WTC11 (cell line): Measurements from ENCODE around the gene CCDC87. TPM values are rescaled to one million over a fixed set of nuclear protein-coding genes. Genes with fewer than 3 reads are reported as not detected.
A peak's percentile ranks its signal among the peaks of the same experiment; 100 is the strongest.

Experiments used
- ATAC-seq: fragments of 200-7000 bp; cut with Tn5 transposase; 2 replicates; pipeline ENCODE4 v1.10.0; 2021; ENCODE audit warnings: mild to moderate bottlenecking, moderate library complexity
- CTCF ChIA-PET: fragments of 300-600 bp; sonication (Branson Sonifier 250); formaldehyde crosslinking; loops from one replicate; lab custom pipeline; 2021; ENCODE audit warnings: antibody characterized with exemption; lab: Charles Lee
- POLR2A ChIA-PET: fragments of 350-600 bp; sonication (Branson Sonifier 250); formaldehyde crosslinking; loops from one replicate; lab custom pipeline; 2021; ENCODE audit warnings: antibody characterized with exemption; lab: Charles Lee
- DNase-seq: peaks from one replicate; pipeline ENCODE4 v3.0.0; 2021; ENCODE audit warnings: low spot score
- H3K27ac Mint-ChIP-seq: 2 replicates; pipeline ENCODE4 v1.8.0; 2021; ENCODE audit warnings: mixed read lengths
- H3K27me3 Mint-ChIP-seq: 2 replicates; pipeline ENCODE4 v1.8.0; 2021; ENCODE audit warnings: low read depth, mild to moderate bottlenecking, moderate library complexity, mixed read lengths
- H3K36me3 Mint-ChIP-seq: 2 replicates; pipeline ENCODE4 v1.8.0; 2021; ENCODE audit warnings: mixed read lengths
- H3K4me1 Mint-ChIP-seq: 2 replicates; pipeline ENCODE4 v1.8.0; 2022; ENCODE audit warnings: mixed read lengths
- H3K4me3 Mint-ChIP-seq: 2 replicates; pipeline ENCODE4 v1.8.0; 2021; ENCODE audit warnings: mild to moderate bottlenecking, moderate library complexity, mixed read lengths
- H3K9me3 Mint-ChIP-seq: 2 replicates; pipeline ENCODE4 v1.8.0; 2021; ENCODE audit warnings: mixed read lengths
- CREM ChIP-seq: sonication (generic); formaldehyde crosslinking; IDR thresholded peaks from 2 replicates; pipeline ENCODE4 v1.8.1; 2022; ENCODE audit warnings: mild to moderate bottlenecking, missing genetic modification reagents, moderate library complexity
- CTCF ChIP-seq: fragments of 200-600 bp; IDR thresholded peaks from 2 replicates; pipeline ENCODE4 v1.8.0; 2022; ENCODE audit warnings: antibody characterized with exemption
- E2F1 ChIP-seq: sonication (generic); formaldehyde crosslinking; IDR thresholded peaks from 2 replicates; pipeline ENCODE4 v1.8.0; 2022; ENCODE audit warnings: mild to moderate bottlenecking, missing genetic modification reagents
- FOXP1 ChIP-seq: sonication (generic); formaldehyde crosslinking; IDR thresholded peaks from 2 replicates; pipeline ENCODE4 v1.8.0; 2022; ENCODE audit warnings: missing genetic modification reagents, mild to moderate bottlenecking, moderate library complexity, borderline replicate concordance
- HMGXB4 ChIP-seq: sonication (generic); formaldehyde crosslinking; IDR thresholded peaks from 2 replicates; pipeline ENCODE4 v1.8.1; 2023; ENCODE audit warnings: mild to moderate bottlenecking, moderate library complexity, missing genetic modification reagents
- KAT7 ChIP-seq: sonication (generic); formaldehyde crosslinking; IDR thresholded peaks from 2 replicates; pipeline ENCODE4 v1.8.1; 2023; ENCODE audit warnings: missing genetic modification reagents, mild to moderate bottlenecking, borderline replicate concordance
- PREB ChIP-seq: sonication (generic); formaldehyde crosslinking; IDR thresholded peaks from 2 replicates; pipeline ENCODE4 v1.8.1; 2022; ENCODE audit warnings: mild to moderate bottlenecking, missing genetic modification reagents, moderate library complexity, borderline replicate concordance
- ZBTB21 ChIP-seq: sonication (generic); formaldehyde crosslinking; IDR thresholded peaks from 2 replicates; pipeline ENCODE4 v1.8.1; 2023; ENCODE audit warnings: mild to moderate bottlenecking, missing genetic modification reagents, borderline replicate concordance
- ZNF121 ChIP-seq: sonication (generic); formaldehyde crosslinking; IDR thresholded peaks from 2 replicates; pipeline ENCODE4 v1.8.0; 2023; ENCODE audit warnings: missing genetic modification reagents
- ZNF263 ChIP-seq: sonication (generic); formaldehyde crosslinking; IDR thresholded peaks from 2 replicates; pipeline ENCODE4 v1.8.1; 2022; ENCODE audit warnings: low read depth, mild to moderate bottlenecking, moderate library complexity, missing genetic modification reagents
- ZNF396 ChIP-seq: fragments of 250-450 bp; sonication (Bioruptor Pico); IDR thresholded peaks from 2 replicates; pipeline ENCODE4 v1.8.0; 2021; ENCODE audit warnings: mild to moderate bottlenecking, moderate library complexity, borderline replicate concordance
- ZNF416 ChIP-seq: fragments of 250-450 bp; sonication (Bioruptor Pico); IDR thresholded peaks from 2 replicates; pipeline ENCODE4 v1.9.0; 2021; ENCODE audit warnings: mild to moderate bottlenecking, inconsistent platforms
- ZNF423 ChIP-seq: fragments of 250-450 bp; sonication (Bioruptor Pico); IDR thresholded peaks from 2 replicates; pipeline ENCODE4 v2.1.2; 2022; ENCODE audit warnings: mild to moderate bottlenecking, moderate library complexity
- total RNA-seq: library from RNA; stranded (reverse); gene quantifications from 3 replicates; pipeline ENCODE4 v1.2.3, GENCODE V29; 2021
- TF ChIP-seq, protein P1 (sequence below): fragments of 250-450 bp; sonication (Bioruptor Pico); IDR thresholded peaks from 2 replicates; pipeline ENCODE4 v1.8.0; 2021; ENCODE audit warnings: mild to moderate bottlenecking
- TF ChIP-seq, protein P2 (sequence below): sonication (generic); formaldehyde crosslinking; IDR thresholded peaks from 2 replicates; pipeline ENCODE4 v1.8.0; 2022; ENCODE audit warnings: mild to moderate bottlenecking, missing genetic modification reagents
- TF ChIP-seq, protein P3 (sequence below): sonication (generic); formaldehyde crosslinking; IDR thresholded peaks from 2 replicates; pipeline ENCODE4 v1.8.0; 2023; ENCODE audit warnings: missing genetic modification reagents, mild to moderate bottlenecking, borderline replicate concordance

The CCDC87 gene
- total RNA-seq, 1 experiment from 2014 or later = 0.85 TPM

DNA sequence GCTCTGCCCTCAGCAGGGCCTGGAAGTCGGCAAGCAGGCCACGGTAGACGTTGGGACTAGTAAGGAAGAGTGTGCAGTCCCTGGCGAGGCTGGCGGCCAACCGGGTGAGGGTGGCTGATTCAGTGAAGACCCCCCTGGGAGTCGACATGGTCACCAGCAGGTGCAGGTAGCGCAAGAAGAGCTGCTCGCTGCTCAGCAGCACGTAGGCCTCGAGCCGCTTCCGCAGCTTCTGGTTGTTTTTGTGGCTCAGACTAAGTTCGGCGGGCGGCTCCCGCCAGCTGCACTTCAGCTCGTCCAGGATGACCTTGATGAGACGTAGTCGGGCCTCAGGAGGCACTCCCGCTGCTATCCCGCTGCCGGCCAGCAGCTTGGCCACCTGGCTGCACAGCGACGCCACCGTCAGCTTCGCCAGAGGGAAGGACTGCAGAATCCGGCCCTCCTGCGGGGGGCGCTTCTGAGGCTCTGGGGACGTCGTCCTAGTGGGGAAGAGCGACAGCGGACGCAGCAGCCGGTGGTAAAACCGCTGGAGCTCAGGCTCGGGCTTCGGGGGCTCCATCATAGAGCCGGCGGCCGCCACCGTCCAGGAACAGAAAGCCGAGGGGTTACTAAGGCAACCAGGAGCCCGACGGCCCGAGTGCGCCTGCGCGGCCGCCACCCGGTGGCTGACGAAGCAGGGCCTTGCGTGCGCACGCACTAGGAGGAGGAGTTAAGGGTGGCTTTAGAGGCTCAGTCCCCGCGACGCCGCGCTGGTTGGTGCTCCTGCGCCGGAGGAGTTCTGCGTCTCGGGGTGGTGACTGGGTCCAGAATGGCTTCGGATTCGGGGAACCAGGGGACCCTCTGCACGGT lies at the start of gene CCDC87, which contains the start of gene CCS (continued):
- TF ChIP-seq, protein P1, sequence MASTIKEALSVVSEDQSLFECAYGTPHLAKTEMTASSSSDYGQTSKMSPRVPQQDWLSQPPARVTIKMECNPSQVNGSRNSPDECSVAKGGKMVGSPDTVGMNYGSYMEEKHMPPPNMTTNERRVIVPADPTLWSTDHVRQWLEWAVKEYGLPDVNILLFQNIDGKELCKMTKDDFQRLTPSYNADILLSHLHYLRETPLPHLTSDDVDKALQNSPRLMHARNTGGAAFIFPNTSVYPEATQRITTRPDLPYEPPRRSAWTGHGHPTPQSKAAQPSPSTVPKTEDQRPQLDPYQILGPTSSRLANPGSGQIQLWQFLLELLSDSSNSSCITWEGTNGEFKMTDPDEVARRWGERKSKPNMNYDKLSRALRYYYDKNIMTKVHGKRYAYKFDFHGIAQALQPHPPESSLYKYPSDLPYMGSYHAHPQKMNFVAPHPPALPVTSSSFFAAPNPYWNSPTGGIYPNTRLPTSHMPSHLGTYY (CRISPR knock-in tag) = no peak
- peak; percentile 65; the same call in 1 of the 2 replicates for TF ChIP-seq PREB (CRISPR knock-in tag)
- TF ChIP-seq ZNF423 (CRISPR knock-in tag) = no peak
- TF ChIP-seq, protein P2, sequence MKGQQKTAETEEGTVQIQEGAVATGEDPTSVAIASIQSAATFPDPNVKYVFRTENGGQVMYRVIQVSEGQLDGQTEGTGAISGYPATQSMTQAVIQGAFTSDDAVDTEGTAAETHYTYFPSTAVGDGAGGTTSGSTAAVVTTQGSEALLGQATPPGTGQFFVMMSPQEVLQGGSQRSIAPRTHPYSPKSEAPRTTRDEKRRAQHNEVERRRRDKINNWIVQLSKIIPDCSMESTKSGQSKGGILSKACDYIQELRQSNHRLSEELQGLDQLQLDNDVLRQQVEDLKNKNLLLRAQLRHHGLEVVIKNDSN (CRISPR knock-in tag) = peak; percentile 76
- peak; percentile 86; the same call in 1 of the 2 replicates for TF ChIP-seq FOXP1 (CRISPR knock-in tag)
- peak; percentile 32 for TF ChIP-seq CTCF
- TF ChIP-seq E2F1 (CRISPR knock-in tag) = no peak
- TF ChIP-seq, protein P3, sequence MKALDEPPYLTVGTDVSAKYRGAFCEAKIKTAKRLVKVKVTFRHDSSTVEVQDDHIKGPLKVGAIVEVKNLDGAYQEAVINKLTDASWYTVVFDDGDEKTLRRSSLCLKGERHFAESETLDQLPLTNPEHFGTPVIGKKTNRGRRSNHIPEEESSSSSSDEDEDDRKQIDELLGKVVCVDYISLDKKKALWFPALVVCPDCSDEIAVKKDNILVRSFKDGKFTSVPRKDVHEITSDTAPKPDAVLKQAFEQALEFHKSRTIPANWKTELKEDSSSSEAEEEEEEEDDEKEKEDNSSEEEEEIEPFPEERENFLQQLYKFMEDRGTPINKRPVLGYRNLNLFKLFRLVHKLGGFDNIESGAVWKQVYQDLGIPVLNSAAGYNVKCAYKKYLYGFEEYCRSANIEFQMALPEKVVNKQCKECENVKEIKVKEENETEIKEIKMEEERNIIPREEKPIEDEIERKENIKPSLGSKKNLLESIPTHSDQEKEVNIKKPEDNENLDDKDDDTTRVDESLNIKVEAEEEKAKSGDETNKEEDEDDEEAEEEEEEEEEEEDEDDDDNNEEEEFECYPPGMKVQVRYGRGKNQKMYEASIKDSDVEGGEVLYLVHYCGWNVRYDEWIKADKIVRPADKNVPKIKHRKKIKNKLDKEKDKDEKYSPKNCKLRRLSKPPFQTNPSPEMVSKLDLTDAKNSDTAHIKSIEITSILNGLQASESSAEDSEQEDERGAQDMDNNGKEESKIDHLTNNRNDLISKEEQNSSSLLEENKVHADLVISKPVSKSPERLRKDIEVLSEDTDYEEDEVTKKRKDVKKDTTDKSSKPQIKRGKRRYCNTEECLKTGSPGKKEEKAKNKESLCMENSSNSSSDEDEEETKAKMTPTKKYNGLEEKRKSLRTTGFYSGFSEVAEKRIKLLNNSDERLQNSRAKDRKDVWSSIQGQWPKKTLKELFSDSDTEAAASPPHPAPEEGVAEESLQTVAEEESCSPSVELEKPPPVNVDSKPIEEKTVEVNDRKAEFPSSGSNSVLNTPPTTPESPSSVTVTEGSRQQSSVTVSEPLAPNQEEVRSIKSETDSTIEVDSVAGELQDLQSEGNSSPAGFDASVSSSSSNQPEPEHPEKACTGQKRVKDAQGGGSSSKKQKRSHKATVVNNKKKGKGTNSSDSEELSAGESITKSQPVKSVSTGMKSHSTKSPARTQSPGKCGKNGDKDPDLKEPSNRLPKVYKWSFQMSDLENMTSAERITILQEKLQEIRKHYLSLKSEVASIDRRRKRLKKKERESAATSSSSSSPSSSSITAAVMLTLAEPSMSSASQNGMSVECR = peak; percentile 93
- no peak for TF ChIP-seq KAT7
- peak; percentile 79 for TF ChIP-seq CREM
- TF ChIP-seq ZNF396 (CRISPR knock-in tag) = no peak
- peak; percentile 85; the same call in 1 of the 2 replicates for TF ChIP-seq ZBTB21 (CRISPR knock-in tag)
- TF ChIP-seq ZNF121 (CRISPR knock-in tag) = no peak

GRCh38 chr11:66641834-66642233 lies 49.0 kb upstream of the CCDC87 start:
- H3K4me1 Mint-ChIP-seq = peaks cover 67% of the 10 kb centered on the region
- ATAC-seq = no peak
- DNase-seq = no peak
- H3K36me3 Mint-ChIP-seq = peaks cover 79% of the 10 kb centered on the region
- ChIA-PET CTCF (no interaction called here), POLR2A (no interaction called here)
- H3K27ac Mint-ChIP-seq = peak overlapping the region; percentile 18
- H3K9me3 Mint-ChIP-seq = no peaks in the 10 kb centered on the region
- peak overlapping the region; percentile 99 for H3K4me3 Mint-ChIP-seq
- H3K27me3 Mint-ChIP-seq = no peaks in the 10 kb centered on the region
- TF ChIP-seq ZNF416 (CRISPR knock-in tag) = no peak
- TF ChIP-seq, protein P3 = no peak
- TF ChIP-seq ZNF263 = no peak
- no peak for TF ChIP-seq HMGXB4 (CRISPR knock-in tag)
